ENCODE measurements around the gene ENTPD8. TPM values are rescaled to one million over a fixed set of nuclear protein-coding genes. Genes with fewer than 3 reads are reported as not detected.

ENTPD8 gene
- total RNA-seq, 1 experiment from 2014 or later, result 0.77 TPM

GRCh38 chr9:137393176-137394150, 47.7 kb downstream of the ENTPD8 start:
- Histone ChIP-seq H3K9me3 (ENCODE audit: control insufficient read depth, low read depth, low read length) (no peaks in the 10 kb centered on the region), H3K4me2 (ENCODE audit: insufficient read depth, insufficient read length, low read length) (no peak overlapping the region), H4K8ac (replicated peaks; ENCODE audit: insufficient read length, low read depth, low read length) (no peak overlapping the region), H3K27me3 (ENCODE audit: insufficient read depth, low read length) (no peaks in the 10 kb centered on the region), H4K91ac (ENCODE audit: insufficient read length, low read depth, low read length) (no peak overlapping the region), H3K14ac (ENCODE audit: insufficient read depth, low read length) (no peak overlapping the region), H3K4ac (ENCODE audit: low read depth, low read length) (no peak overlapping the region), H2BK20ac (ENCODE audit: low read depth, low read length, poor library complexity, severe bottlenecking) (no peak overlapping the region), H3K4me1 (ENCODE audit: insufficient read depth, low read length) (no peaks in the 10 kb centered on the region), H4K20me1 (ENCODE audit: control insufficient read depth, insufficient read depth, insufficient read length) (no peaks in the 10 kb centered on the region), H3K79me2 (ENCODE audit: insufficient read depth, low read length) (no peaks in the 10 kb centered on the region), H3K79me1 (ENCODE audit: insufficient read depth, low read depth, low read length, poor library complexity, severe bottlenecking) (no peaks in the 10 kb centered on the region), H2BK12ac (ENCODE audit: insufficient read length, low read depth, low read length) (no peak overlapping the region), H4K5ac (ENCODE audit: insufficient read length, low read depth, low read length) (no peak overlapping the region), H3K56ac (ENCODE audit: insufficient read length, low read depth, low read length) (no peak overlapping the region), H3K9ac (ENCODE audit: extremely low read depth, insufficient read length, low read length) (no peak overlapping the region), H3K23ac (ENCODE audit: insufficient read length, low read depth, low read length) (no peak overlapping the region), H3T11ph (ENCODE audit: low read length) (no peak overlapping the region), H3K18ac (ENCODE audit: insufficient read length, low read depth, low read length) (no peak overlapping the region), H3K23me2 (ENCODE audit: insufficient read length, low read depth, low read length, poor library complexity, severe bottlenecking) (no peaks in the 10 kb centered on the region), H2BK120ac (ENCODE audit: low read depth, low read length, poor library complexity, severe bottlenecking) (no peak overlapping the region), H3K27ac (ENCODE audit: insufficient read length, low read depth, low read length) (no peak overlapping the region), H2BK5ac (ENCODE audit: insufficient read length, low read length) (no peak overlapping the region), H2BK15ac (ENCODE audit: low read depth, low read length) (no peak overlapping the region), H2AFZ (ENCODE audit: low read length) (no peak overlapping the region), H2AK5ac (ENCODE audit: insufficient read length, low read length) (no peak overlapping the region)
- no peaks in the 10 kb centered on the region for H3K27me3 Mint-ChIP-seq (ENCODE audit: low read depth)
- no peak for TF ChIP-seq CTCF (conservative IDR thresholded peaks at IDR 0.05)
- H3K4me1 Mint-ChIP-seq, result no peaks in the 10 kb centered on the region
- H3K9me3 Mint-ChIP-seq, result no peaks in the 10 kb centered on the region
- H3K36me3 Mint-ChIP-seq (ENCODE audit: insufficient read depth in 1 of 3, low read depth in 3 of 3), result peaks cover 0 to 7% (median 6%) of the 10 kb centered on the region in 3 experiments; a peak in 4 of 7 replicates
- no peak for DNase-seq
- H3K4me3 Mint-ChIP-seq, result no peak overlapping the region
- WGBS (ENCODE audit: extremely low coverage, insufficient read length, low lambda C conversion rate), result no CpG with 5 or more reads among the region's 28 CpGs
- H3K27ac Mint-ChIP-seq, result no peak overlapping the region

All from H9 (cell line).